ENCODE measurements around the gene CAMK2N2.

CAMK2N2 gene

GRCh38 chr3:184239221-184239620, 22.1 kb downstream of the CAMK2N2 start:
- no peak for DNase-seq

- DNase-seq = no peak
These were observed 23.0 kb downstream of the CAMK2N2 start for GRCh38 chr3:184238246-184238818.

- no peak for DNase-seq
These were observed 23.5 kb downstream of the CAMK2N2 start for GRCh38 chr3:184237807-184238206.

GRCh38 chr3:184237211-184237610, 24.1 kb downstream of the CAMK2N2 start:
- no peak for DNase-seq

GRCh38 chr3:184236636-184237035, 24.7 kb downstream of the CAMK2N2 start:
- no peak for DNase-seq

GRCh38 chr3:184236033-184236410, 25.3 kb downstream of the CAMK2N2 start:
- no peak for DNase-seq

- DNase-seq = no peak
These were observed 25.8 kb downstream of the CAMK2N2 start for GRCh38 chr3:184235381-184236032.

- DNase-seq = no peak
These were observed 26.5 kb downstream of the CAMK2N2 start for GRCh38 chr3:184234671-184235380.

GRCh38 chr3:184234224-184234623, 27.1 kb downstream of the CAMK2N2 start:
- DNase-seq = no peak

- DNase-seq = no peak
These were observed 28.1 kb downstream of the CAMK2N2 start for GRCh38 chr3:184233127-184233843.

GRCh38 chr3:184231671-184232070, 29.7 kb downstream of the CAMK2N2 start:
- DNase-seq = no peak

GRCh38 chr3:184230603-184231528, 30.5 kb downstream of the CAMK2N2 start:
- DNase-seq = peak; percentile 35

GRCh38 chr3:184230081-184230602, 31.2 kb downstream of the CAMK2N2 start:
- DNase-seq = no peak

- peak; percentile 20 for DNase-seq
These were observed 31.8 kb downstream of the CAMK2N2 start, which contains the start of gene VWA5B2 for GRCh38 chr3:184229394-184230080. Gene VWA5B2, plus strand, starts transcription at chr3:184229585. Its CDS starts 944 bp downstream, at chr3:184230529.

GRCh38 chr3:184228376-184229137, 32.8 kb downstream of the CAMK2N2 start:
- DNase-seq = no peak

- DNase-seq = no peak
These were observed 33.8 kb downstream of the CAMK2N2 start for GRCh38 chr3:184227481-184227935.

- no peak for DNase-seq
These were observed 37.4 kb downstream of the CAMK2N2 start for GRCh38 chr3:184223946-184224345.

- DNase-seq = no peak
These were observed 38.8 kb downstream of the CAMK2N2 start for GRCh38 chr3:184222521-184222920.

- DNase-seq = no peak
These were observed 42.5 kb downstream of the CAMK2N2 start for GRCh38 chr3:184218814-184219213.

GRCh38 chr3:184211718-184212117, 49.6 kb downstream of the CAMK2N2 start:
- no peak for DNase-seq

- DNase-seq = no peak
These were observed 50.1 kb downstream of the CAMK2N2 start for GRCh38 chr3:184211297-184211696.
